Stomach (tissue), 4 donors: ENCODE results near the gene PKIG.

Source experiments
- CTCF ChIP-seq, 7 experiments: fragments of 450-650 bp in 4 of 7; fragments of 200-600 bp in 3 of 7; sonication (generic) in 3 of 7; IDR thresholded peaks; one replicate each; pipeline ENCODE4 v1.5.1; 2016 to 2019; ENCODE audit warnings: antibody characterized with exemption in 7 of 7, control low read depth in 2 of 7, mild to moderate bottlenecking in 1 of 7
- EP300 ChIP-seq: sonication (generic); formaldehyde crosslinking; IDR thresholded peaks from one replicate; pipeline ENCODE4 v1.6.1; 2017; ENCODE audit warnings: antibody characterized with exemption
- POLR2A ChIP-seq, 4 donors: fragments of 450-650 bp; IDR thresholded peaks; one replicate each; pipeline ENCODE4 v1.6.1; 2016; ENCODE audit warnings: antibody characterized with exemption in 4 of 4, control low read depth in 2 of 4, mild to moderate bottlenecking in 1 of 4, moderate library complexity in 1 of 4
- POLR2AphosphoS5 ChIP-seq, 3 donors: sonication (generic); formaldehyde crosslinking; IDR thresholded peaks; one replicate each; pipeline ENCODE4 v1.6.1; 2016; ENCODE audit warnings: antibody characterized with exemption in 3 of 3

GRCh38 chr20:44600758-44601201 lies 18.4 kb downstream of the PKIG start:
- TF ChIP-seq POLR2A (IDR thresholded peaks at IDR 0.05) (no peak), CTCF (IDR thresholded peaks at IDR 0.05) (no peak), POLR2AphosphoS5 (IDR thresholded peaks at IDR 0.05) (no peak), EP300 (no peak)
